DMS79 treated with DMSO at 0.1 percent for 48 hours (cell line): ENCODE data around the gene CYP26B1.

Source experiments
- DNase-seq: peaks from one replicate; lab custom pipeline; 2025; lab: John Stamatoyannopoulos, UW

The CYP26B1 gene

GRCh38 chr2:72155151-72155550 lies 7.5 kb upstream of the CYP26B1 start:
- DNase-seq, result no peak

DNA sequence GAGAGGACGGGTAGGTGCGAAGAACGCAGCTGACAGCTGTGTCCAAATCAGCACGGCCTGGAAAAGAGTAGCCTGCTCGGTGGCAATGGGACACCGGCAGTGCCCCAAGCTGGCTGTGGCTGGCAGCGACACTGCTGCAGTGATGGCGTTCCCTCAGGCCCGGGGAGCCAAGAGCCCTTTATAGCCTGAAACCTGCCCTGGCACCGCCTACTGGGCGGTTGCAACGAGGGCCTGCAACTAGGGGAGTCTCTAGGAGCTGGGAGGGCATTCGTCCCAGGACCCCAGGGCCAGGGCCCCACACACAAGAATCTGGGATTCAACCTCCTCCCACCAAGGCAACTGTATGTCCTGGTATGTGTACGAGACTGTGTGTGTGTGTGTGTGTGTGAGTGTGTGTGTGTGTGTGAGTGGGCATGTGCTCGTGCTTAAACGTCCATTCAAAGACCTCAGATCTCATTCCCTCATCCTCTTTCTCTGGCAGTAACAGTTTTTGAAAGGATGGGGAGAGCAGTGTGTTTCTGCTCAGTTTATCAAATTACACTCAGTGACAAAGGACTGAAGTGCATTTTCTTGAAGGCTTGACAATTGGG lies 6.8 kb upstream of the CYP26B1 start:
- DNase-seq, result no peak

DNA sequence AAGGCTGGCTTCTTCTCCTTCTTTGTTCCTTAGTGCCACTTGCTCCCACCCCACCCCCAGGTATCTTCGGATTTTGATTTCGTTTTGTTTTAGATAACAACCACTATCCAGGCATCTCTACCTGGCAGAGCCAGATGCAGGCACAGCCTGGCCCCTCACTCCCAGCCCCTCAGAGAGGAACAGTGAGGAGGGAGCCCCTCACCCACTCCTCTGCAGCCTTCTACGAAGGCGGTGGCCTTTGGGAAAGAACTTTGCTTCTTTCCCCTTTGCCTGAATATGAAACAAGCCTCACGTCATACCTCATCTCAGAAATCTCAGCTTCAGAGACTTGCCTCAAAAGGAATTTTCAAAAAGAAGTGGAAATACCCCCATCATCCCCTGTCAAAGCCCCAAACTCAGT lies 6.3 kb upstream of the CYP26B1 start:
- DNase-seq, result no peak

- DNase-seq, result no peak
These were observed 5.5 kb upstream of the CYP26B1 start for GRCh38 chr2:72153026-72153791.

DNA sequence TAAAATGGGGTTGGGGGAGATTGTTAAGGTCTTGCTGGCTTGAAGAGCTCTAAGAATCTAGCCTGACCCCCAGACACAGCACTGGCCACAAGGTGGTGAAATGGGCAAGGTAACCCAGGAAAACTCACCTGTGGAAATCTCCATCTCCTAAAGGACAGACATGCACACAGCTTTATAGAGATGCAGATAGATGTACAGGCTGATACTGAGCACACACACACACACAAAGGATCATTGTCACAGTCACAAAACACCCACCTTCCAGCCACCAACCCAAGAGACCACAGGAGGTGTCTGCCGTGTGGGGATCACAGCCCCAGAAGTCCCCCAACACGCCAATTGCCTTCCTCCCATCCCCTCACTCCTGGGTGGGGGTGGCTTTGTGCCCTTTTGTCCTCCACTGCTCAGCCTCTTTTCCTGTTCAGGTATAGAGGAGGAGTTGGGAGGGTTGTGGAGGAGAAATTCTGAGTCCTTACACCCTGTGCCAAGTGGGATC lies 3.2 kb upstream of the CYP26B1 start:
- DNase-seq, result peak; percentile 22

GRCh38 chr2:72150157-72150860 lies 2.6 kb upstream of the CYP26B1 start:
- DNase-seq, result peak; percentile 92

DNA sequence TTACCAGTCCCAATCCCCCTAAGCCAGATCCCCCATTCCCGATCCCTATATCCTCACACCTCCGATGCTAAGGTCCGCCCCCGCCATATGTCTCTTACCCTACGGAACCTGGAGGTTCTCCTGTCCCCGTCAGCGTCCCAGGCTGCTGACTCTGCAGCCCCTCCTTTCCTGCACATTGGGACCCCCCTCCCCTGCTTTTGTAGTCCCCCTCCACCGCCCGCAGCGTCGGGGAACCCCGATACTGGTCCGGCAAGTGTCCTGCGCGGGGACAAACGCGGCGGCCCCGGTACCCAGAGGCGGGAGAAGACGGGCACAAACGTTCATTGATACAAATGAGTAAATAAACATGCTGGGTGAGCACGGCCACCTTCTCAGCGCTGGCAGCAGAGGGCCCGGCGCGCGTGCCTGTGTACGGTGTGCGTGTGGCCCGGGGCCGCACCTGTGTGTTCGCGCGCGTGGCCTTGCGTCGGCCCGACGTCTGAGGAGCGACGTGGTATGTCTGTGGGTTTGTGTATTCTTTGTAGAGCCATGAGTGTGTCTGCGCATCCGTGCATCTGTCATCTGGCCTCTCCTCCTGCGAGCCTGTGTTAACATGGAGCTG lies 2.0 kb upstream of the CYP26B1 start:
- peak; percentile 59 for DNase-seq

DNA sequence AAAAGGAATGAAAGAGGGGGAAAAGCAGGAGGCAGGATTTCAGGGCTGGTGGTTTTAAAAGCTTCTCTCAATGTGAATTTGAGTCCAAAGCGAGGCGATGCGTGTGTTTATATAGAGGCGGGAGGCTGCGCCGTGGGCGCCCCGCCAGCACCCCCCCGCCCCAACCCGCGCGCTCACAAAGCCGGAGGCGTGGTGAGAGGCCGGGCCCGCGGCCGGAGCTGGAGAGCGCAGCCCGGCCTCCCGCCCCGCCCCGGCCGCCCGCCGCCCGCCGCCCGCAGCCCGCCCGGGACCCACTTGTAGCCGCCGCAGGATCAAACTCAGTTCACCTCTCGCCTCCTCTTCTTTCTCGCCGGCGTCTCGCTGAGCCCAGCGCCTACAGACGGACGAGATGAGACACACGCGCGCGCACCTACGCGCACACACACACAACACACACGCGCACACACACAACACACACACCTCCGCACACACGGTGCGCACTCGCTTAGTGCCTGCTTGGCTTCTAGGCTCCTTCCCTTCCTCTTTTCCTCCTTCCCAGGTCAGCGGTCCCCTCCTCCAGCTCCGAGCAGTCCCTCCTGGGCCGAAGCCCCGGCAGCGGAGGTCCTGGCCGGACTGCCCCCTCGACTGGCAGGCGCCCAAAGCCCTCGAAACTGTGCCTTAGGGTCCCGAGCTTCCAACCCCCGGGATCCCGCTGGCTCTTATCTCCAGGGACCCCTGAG lies 1.3 kb upstream of the CYP26B1 start:
- peak; percentile 37 for DNase-seq

DNA sequence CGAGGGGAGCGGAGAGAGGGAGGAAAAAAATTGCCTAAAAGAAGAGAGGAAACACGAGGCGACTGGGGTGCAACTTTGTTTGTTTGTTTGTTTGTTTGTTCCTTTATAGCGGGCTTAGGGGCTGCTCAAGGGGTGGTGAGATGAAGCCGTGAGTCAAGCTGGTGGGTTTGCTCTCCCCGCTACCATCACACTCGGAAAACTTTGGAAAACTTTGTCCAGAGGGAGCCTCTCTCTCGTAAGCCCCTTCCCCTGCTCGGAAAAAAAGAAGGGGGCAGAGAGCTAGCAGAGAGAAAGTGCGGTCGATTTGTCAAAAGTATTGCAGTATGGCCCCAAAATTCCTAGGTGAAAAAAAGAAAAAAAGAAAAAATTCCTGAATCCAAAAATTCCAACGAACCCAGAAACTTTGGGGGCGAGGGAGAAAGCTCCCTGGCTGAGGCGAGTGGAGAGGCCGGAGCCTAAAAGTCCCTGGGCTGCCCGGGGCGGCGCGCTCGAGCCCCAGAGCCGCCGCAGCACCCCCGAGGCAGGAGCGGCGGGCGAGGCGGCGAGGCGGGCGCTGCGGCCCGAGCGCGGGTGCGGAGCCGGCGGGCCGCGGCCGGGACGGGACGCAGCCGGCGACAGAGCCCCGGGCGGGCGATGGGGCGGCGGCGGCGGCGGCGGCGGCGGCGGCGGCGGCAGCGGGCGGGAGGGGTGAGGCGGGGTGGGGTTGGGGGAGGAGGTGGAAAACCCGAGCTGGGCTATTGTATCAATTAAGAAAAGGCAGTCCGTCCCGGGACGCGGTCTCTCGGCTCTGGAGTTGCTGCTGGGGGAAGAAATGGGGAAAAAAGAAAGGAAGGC lies 558 bp upstream of the CYP26B1 start:
- no peak for DNase-seq

- peak; percentile 38 for DNase-seq
These were observed 1.0 kb downstream of the CYP26B1 start for GRCh38 chr2:72146347-72147302.

- DNase-seq, result no peak
These were observed 1.9 kb downstream of the CYP26B1 start for GRCh38 chr2:72145658-72146329.

DNA sequence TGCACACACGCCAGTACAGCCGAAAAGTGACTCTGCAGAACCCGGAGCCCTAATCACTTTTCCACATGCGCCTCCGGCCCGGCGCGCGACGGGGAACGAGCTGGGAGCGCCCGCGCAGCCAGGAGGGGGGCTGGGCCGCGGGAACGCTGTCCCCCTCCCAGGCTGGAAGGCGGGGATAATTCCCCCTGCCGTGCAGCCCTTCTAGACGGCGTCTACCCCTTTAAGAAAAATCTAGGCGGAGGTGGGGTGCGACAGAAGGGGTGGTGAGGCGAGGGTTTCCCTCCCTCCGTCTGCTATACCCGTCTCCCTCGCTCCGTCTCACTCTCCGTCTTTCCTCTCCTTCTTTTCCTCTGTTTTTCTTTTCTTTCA lies 2.4 kb downstream of the CYP26B1 start:
- DNase-seq, result peak; percentile 66

GRCh38 chr2:72144632-72145288 lies 2.9 kb downstream of the CYP26B1 start:
- DNase-seq, result peak; percentile 68

DNA sequence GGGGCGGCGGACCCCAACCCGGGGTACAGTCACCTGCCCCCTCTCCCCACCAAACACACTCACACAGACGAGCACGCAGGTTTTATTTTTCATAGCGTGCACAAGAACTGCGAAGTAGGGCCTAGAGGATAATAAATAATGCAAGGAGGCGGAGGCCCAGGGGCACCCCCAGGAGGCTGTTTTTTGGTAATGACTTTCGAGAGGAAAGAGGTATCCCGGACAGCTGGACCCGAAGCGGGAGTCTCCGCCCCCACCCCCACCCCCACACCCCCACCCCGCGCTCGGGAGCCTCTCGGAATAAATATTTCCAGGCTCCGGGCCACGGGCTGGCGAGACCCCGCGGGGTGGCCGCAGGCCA lies 3.4 kb downstream of the CYP26B1 start:
- no peak for DNase-seq

GRCh38 chr2:72143441-72144273 lies 4.0 kb downstream of the CYP26B1 start:
- peak; percentile 30 for DNase-seq

DNA sequence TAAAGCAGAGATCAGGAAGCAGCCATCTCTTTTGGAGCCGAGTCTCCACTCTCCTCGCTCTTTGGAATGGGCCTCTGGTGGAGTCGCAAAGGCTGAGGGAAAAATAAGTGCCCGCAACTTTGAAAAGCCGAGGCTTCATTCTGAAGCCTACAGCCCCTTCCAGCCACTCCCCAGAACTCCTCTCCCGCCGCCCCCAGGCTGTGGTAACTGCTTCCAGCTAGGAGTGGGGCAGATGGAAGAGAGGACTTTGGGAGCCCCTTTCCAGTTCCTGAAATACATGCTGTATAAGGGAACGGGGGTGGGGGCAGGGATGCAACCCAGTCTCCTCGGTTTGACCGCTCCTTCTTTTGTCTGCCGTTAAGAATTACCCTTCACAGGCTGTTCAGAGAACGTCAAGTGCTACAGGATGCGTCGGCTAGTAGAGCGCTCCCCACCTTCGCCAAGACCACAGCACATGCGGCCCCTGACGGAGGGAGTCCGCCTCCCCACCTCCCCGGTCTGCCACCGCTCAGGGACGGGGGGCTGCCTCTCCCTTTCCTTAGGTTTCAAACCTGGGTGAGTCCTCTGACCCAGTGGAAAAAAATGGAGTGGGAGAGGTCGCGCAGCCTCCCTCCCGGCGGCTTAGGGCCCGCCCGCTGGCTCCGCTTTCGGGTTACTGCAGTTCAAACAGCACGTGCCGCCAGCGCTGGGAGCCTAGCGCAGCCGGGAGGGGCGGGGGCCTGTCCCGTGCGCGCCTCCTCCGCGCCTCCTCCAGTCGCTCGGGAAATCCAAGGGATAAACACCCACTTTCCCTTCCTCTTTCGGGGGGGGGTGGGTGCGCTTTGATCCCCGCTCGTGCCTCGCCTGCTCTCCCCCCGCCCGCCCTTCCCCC lies 4.9 kb downstream of the CYP26B1 start:
- DNase-seq, result peak; percentile 34

GRCh38 chr2:72141881-72142451 lies 5.7 kb downstream of the CYP26B1 start:
- no peak for DNase-seq
